HepG2 (cell line): Measurements from ENCODE around the gene FAH. TPM values are rescaled to one million over a fixed set of nuclear protein-coding genes. Genes with fewer than 3 reads are reported as not detected.

Experiments
- BCL3 ChIP-seq: sonication (generic); formaldehyde crosslinking; IDR thresholded peaks from 2 replicates; pipeline ENCODE4 v1.5.1; 2020; ENCODE audit warnings: mild to moderate bottlenecking, missing genetic modification reagents, moderate library complexity
- BORCS8-MEF2B ChIP-seq: sonication (generic); formaldehyde crosslinking; IDR thresholded peaks from 2 replicates; pipeline ENCODE4 v1.8.0; 2022; ENCODE audit warnings: mild to moderate bottlenecking, missing genetic modification reagents
- DNMT3B ChIP-seq: conservative IDR thresholded peaks from 2 replicates; pipeline ENCODE4 v1.6.1; 2016; ENCODE audit warnings: missing biosample characterization, control low read depth
- ESRRA ChIP-seq: sonication (generic); formaldehyde crosslinking; IDR thresholded peaks from 2 replicates; pipeline ENCODE4 v1.5.1; 2020; ENCODE audit warnings: mild to moderate bottlenecking, low read depth, missing genetic modification reagents
- FOXP1 ChIP-seq, 2 experiments: fragments of 450-650 bp in 1 of 2; IDR thresholded peaks; 2 replicates each; pipeline ENCODE4 v1.6.1; 2017 to 2018; ENCODE audit warnings: antibody characterized with exemption in 1 of 2
- GABPA ChIP-seq, 2 experiments: IDR thresholded peaks; 2 replicates each; pipeline ENCODE4 v1.6.1; 2011 to 2016; ENCODE audit warnings: low read depth in 2 of 2, low read length in 1 of 2, missing biosample characterization in 1 of 2, missing genetic modification characterization in 1 of 2
- HNRNPK ChIP-seq: fragments of 200-400 bp; formaldehyde crosslinking; IDR thresholded peaks from 2 replicates; pipeline ENCODE4 v1.6.1; 2018; ENCODE audit warnings: low read length, low read depth, moderate library complexity, mild to moderate bottlenecking; ENCODE audit not compliant: poor library complexity, severe bottlenecking
- HOXA3 ChIP-seq: sonication (generic); formaldehyde crosslinking; IDR thresholded peaks from 2 replicates; pipeline ENCODE4 v1.5.0; 2020; ENCODE audit warnings: missing genetic modification reagents
- NR0B2 ChIP-seq: sonication (generic); formaldehyde crosslinking; IDR thresholded peaks from 2 replicates; pipeline ENCODE4 v1.4.0; 2020; ENCODE audit warnings: mild to moderate bottlenecking, missing genetic modification reagents
- RCOR2 ChIP-seq: IDR thresholded peaks from 2 replicates; pipeline ENCODE4 v1.6.1; 2016; ENCODE audit warnings: missing biosample characterization, missing genetic modification reagents
- SMAD9 ChIP-seq: sonication (generic); formaldehyde crosslinking; IDR thresholded peaks from 2 replicates; pipeline ENCODE4 v1.5.1; 2020; ENCODE audit warnings: mild to moderate bottlenecking, missing genetic modification reagents
- ZBTB39 ChIP-seq: sonication (generic); formaldehyde crosslinking; IDR thresholded peaks from 2 replicates; pipeline ENCODE4 v1.5.0; 2020; ENCODE audit warnings: missing genetic modification reagents
- ZMAT3 ChIP-seq: sonication (generic); formaldehyde crosslinking; conservative IDR thresholded peaks from 2 replicates; pipeline ENCODE4 v1.7.0; 2021; ENCODE audit warnings: missing genetic modification reagents
- ZNF337 ChIP-seq: sonication (generic); formaldehyde crosslinking; IDR thresholded peaks from 2 replicates; pipeline ENCODE4 v1.5.1; 2020; ENCODE audit warnings: missing genetic modification reagents, low read depth, mild to moderate bottlenecking, borderline replicate concordance
- ZNF430 ChIP-seq: sonication (generic); formaldehyde crosslinking; IDR thresholded peaks from 2 replicates; pipeline ENCODE4 v1.9.0; 2021; ENCODE audit warnings: mild to moderate bottlenecking, missing genetic modification reagents
- ZNF562 ChIP-seq: sonication (generic); formaldehyde crosslinking; IDR thresholded peaks from 2 replicates; pipeline ENCODE4 v1.8.0; 2022; ENCODE audit warnings: missing genetic modification reagents, borderline replicate concordance
- polyA plus RNA-seq, 8 experiments: library from polyadenylated mRNA; depleted of rRNA in 3 of 8; stranded (reverse) in 7 of 8; unstranded in 1 of 8; fragments of >200 nt; fragmentation: Illumina TruSeq in 4 of 8; extraction: Trizol in 4 of 8; gene quantifications; 2 replicates each; pipeline versions ENCODE4 v1.2.1 to v1.2.3, GENCODE V29; 2011 to 2016; ENCODE audit warnings: low read depth in 4 of 8, missing spikeins in 1 of 8, mixed read lengths in 1 of 8; ENCODE audit not compliant: insufficient read depth in 1 of 8
- total RNA-seq, 5 experiments: library from RNA; depleted of rRNA; stranded (reverse); fragments of >200 nt; fragmentation: Illumina TruSeq; extraction: Trizol; gene quantifications; 2 replicates each; pipeline ENCODE4 v1.2.3, GENCODE V29; 2016; ENCODE audit warnings: low read depth in 1 of 5
- TF ChIP-seq, protein P1 (sequence below): fragments of 450-650 bp; IDR thresholded peaks from 2 replicates; pipeline ENCODE4 v1.6.1; 2017
- TF ChIP-seq, protein P2 (sequence below): IDR thresholded peaks from 2 replicates; pipeline ENCODE4 v1.6.1; 2016

The FAH gene
- total and polyA plus RNA-seq, 2 of the 13 experiments (the other 11 are each of a cell fraction or from before 2014, with no cell fraction given): 36.6 to 75.0 TPM

- peak; percentile 67 for TF ChIP-seq NR0B2
- TF ChIP-seq ZBTB39: peak; percentile 61; the same call in 1 of the 2 replicates
- peak; percentile 74; the same call in 1 of the 2 replicates for TF ChIP-seq ESRRA (CRISPR knock-in tag)
- no peak for TF ChIP-seq DNMT3B (CRISPR knock-in tag)
- no peak for TF ChIP-seq RCOR2
- TF ChIP-seq ZNF337 (CRISPR knock-in tag): peak; percentile 79; the same call in 1 of the 2 replicates
- TF ChIP-seq ZMAT3 (CRISPR knock-in tag): peak; percentile 62; the same call in 1 of the 2 replicates
- TF ChIP-seq, protein P1, sequence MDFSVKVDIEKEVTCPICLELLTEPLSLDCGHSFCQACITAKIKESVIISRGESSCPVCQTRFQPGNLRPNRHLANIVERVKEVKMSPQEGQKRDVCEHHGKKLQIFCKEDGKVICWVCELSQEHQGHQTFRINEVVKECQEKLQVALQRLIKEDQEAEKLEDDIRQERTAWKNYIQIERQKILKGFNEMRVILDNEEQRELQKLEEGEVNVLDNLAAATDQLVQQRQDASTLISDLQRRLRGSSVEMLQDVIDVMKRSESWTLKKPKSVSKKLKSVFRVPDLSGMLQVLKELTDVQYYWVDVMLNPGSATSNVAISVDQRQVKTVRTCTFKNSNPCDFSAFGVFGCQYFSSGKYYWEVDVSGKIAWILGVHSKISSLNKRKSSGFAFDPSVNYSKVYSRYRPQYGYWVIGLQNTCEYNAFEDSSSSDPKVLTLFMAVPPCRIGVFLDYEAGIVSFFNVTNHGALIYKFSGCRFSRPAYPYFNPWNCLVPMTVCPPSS: no peak
- 0 out of 2 replicates have a peak, but pooled peaks have one; percentile 47 for TF ChIP-seq SMAD9 (CRISPR knock-in tag)
- TF ChIP-seq, protein P2, sequence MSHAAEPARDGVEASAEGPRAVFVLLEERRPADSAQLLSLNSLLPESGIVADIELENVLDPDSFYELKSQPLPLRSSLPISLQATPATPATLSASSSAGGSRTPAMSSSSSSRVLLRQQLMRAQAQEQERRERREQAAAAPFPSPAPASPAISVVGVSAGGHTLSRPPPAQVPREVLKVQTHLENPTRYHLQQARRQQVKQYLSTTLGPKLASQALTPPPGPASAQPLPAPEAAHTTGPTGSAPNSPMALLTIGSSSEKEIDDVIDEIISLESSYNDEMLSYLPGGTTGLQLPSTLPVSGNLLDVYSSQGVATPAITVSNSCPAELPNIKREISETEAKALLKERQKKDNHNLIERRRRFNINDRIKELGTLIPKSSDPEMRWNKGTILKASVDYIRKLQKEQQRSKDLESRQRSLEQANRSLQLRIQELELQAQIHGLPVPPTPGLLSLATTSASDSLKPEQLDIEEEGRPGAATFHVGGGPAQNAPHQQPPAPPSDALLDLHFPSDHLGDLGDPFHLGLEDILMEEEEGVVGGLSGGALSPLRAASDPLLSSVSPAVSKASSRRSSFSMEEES: no peak
- TF ChIP-seq HNRNPK: peak; percentile 74
- 0 out of 2 replicates have a peak, but pooled peaks have one; percentile 26 for TF ChIP-seq BCL3
- no peak for TF ChIP-seq FOXP1 (IDR thresholded peaks at IDR 0.05)
- TF ChIP-seq FOXP1 (CRISPR knock-in tag; IDR thresholded peaks at IDR 0.05): no peak
- TF ChIP-seq GABPA (IDR thresholded peaks at IDR 0.05; ENCODE audit: low read depth, low read length): no peak
- TF ChIP-seq GABPA (CRISPR knock-in tag; IDR thresholded peaks at IDR 0.05; ENCODE audit: low read depth): peak; percentile 55; the same call in 1 of the 2 replicates
- no peak for TF ChIP-seq ZNF562 (CRISPR knock-in tag)
- TF ChIP-seq ZNF430: 0 out of 2 replicates have a peak, but pooled peaks have one; percentile 34
- peak; percentile 17; the same call in 1 of the 2 replicates for TF ChIP-seq HOXA3 (CRISPR knock-in tag)
- peak; percentile 43 for TF ChIP-seq BORCS8-MEF2B (CRISPR knock-in tag)
Observed at GRCh38 chr15:80152896-80153876, at the start of gene FAH (continued).
